CD4-positive, alpha-beta T cell treated with Interleukin-4 for 4 hours (primary cell): ENCODE data around the gene RNF14.
"Not testable (repeated sequence)": the region's sequence is repeated elsewhere in the genome, so short reads cannot be mapped to it uniquely, and the experiment has no call there.

Experiments used
- DNase-seq: peaks from one replicate; pipeline ENCODE4 v3.0.0-alpha.2; 2020

Gene RNF14

GRCh38 chr5:142016556-142016955, 47.7 kb downstream of the RNF14 start:
- DNase-seq: peak; percentile 74

GRCh38 chr5:142017832-142018427, 49.0 kb downstream of the RNF14 start:
- peak; percentile 55 for DNase-seq

GRCh38 chr5:142020122-142020659, 51.3 kb downstream of the RNF14 start:
- no peak for DNase-seq

- no peak for DNase-seq
Observed at GRCh38 chr5:142023836-142024235, 54.9 kb downstream of the RNF14 start.

GRCh38 chr5:142024771-142025304, 55.9 kb downstream of the RNF14 start:
- DNase-seq: peak; percentile 84

GRCh38 chr5:142025637-142026036, 56.7 kb downstream of the RNF14 start:
- no peak for DNase-seq

GRCh38 chr5:142032150-142032549, 63.2 kb downstream of the RNF14 start:
- no peak for DNase-seq

- DNase-seq: no peak
Observed at GRCh38 chr5:142032747-142033631, 64.1 kb downstream of the RNF14 start.

- not testable (repeated sequence) for DNase-seq
Observed at GRCh38 chr5:142033632-142034567, 65.0 kb downstream of the RNF14 start.

GRCh38 chr5:142034994-142035393, 66.1 kb downstream of the RNF14 start:
- DNase-seq: no peak

GRCh38 chr5:142036918-142037317, 68.0 kb downstream of the RNF14 start:
- no peak for DNase-seq

GRCh38 chr5:142037599-142037998, 68.7 kb downstream of the RNF14 start:
- DNase-seq: not testable (repeated sequence)

GRCh38 chr5:142038735-142039134, 69.8 kb downstream of the RNF14 start:
- DNase-seq: no peak
